Measurements from ENCODE around the gene TACR3. TPM values are rescaled to one million over a fixed set of nuclear protein-coding genes. Genes with fewer than 3 reads are reported as not detected.
A peak's percentile ranks its signal among the peaks of the same experiment; 100 is the strongest.
"Not testable (repeated sequence)": the region's sequence is repeated elsewhere in the genome, so short reads cannot be mapped to it uniquely, and the experiment has no call there.

TACR3 gene
- total RNA-seq, 1 donor from 2014 or later = not detected

- TF ChIP-seq CTCF (conservative IDR thresholded peaks at IDR 0.05; ENCODE audit: low read depth, low read length) = no peak
- H3K4me3 ChIP-seq (ENCODE audit: low read depth, low read length) = no peak overlapping the region
- DNase-seq (ENCODE audit: low read depth) = no peak
Observed at GRCh38 chr4:103720661-103721060, 876 bp upstream of the TACR3 start.

- TF ChIP-seq CTCF (conservative IDR thresholded peaks at IDR 0.05; ENCODE audit: low read depth, low read length) = peak; percentile 12
- no peak for DNase-seq (ENCODE audit: low read depth)
- peak overlapping the region; percentile 16 for H3K4me3 ChIP-seq (ENCODE audit: low read depth, low read length)
Observed at GRCh38 chr4:103719105-103719829, 518 bp downstream of the TACR3 start.

GRCh38 chr4:103692615-103693014, 27.2 kb downstream of the TACR3 start:
- DNase-seq (ENCODE audit: low read depth) = no peak
- H3K4me3 ChIP-seq (ENCODE audit: low read depth, low read length) = no peak overlapping the region
- no peak for TF ChIP-seq CTCF (conservative IDR thresholded peaks at IDR 0.05; ENCODE audit: low read depth, low read length)

GRCh38 chr4:103673983-103674382, 45.8 kb downstream of the TACR3 start:
- no peak for DNase-seq (ENCODE audit: low read depth)
- TF ChIP-seq CTCF (conservative IDR thresholded peaks at IDR 0.05; ENCODE audit: low read depth, low read length) = no peak
- H3K4me3 ChIP-seq (ENCODE audit: low read depth, low read length) = no peak overlapping the region

GRCh38 chr4:103666764-103667163, 53.0 kb downstream of the TACR3 start:
- not testable (repeated sequence) for H3K4me3 ChIP-seq (ENCODE audit: low read depth, low read length); DNase-seq (ENCODE audit: low read depth)

- no peak overlapping the region for H3K4me3 ChIP-seq (ENCODE audit: low read depth, low read length)
- no peak for DNase-seq (ENCODE audit: low read depth)
- TF ChIP-seq CTCF (conservative IDR thresholded peaks at IDR 0.05; ENCODE audit: low read depth, low read length) = no peak
Observed at GRCh38 chr4:103664436-103665075, 55.2 kb downstream of the TACR3 start.

GRCh38 chr4:103648541-103648940, 71.2 kb downstream of the TACR3 start:
- no peak for DNase-seq (ENCODE audit: low read depth)
- no peak for TF ChIP-seq CTCF (conservative IDR thresholded peaks at IDR 0.05; ENCODE audit: low read depth, low read length)
- no peak overlapping the region for H3K4me3 ChIP-seq (ENCODE audit: low read depth, low read length)
